Mesothelial cell of epicardium (in vitro differentiated cells): Measurements from ENCODE around the gene C17orf113. TPM values are rescaled to one million over a fixed set of nuclear protein-coding genes. Genes with fewer than 3 reads are reported as not detected.

ENCODE experiments used
- DNase-seq, 2 experiments: peaks; one replicate each; pipeline ENCODE4 v3.0.0; 2021; ENCODE audit warnings: low spot score in 2 of 2; ENCODE audit not compliant: unreplicated experiment in 2 of 2
- H3K27ac Mint-ChIP-seq: 2 replicates; pipeline ENCODE4 v1.8.0; 2021; ENCODE audit warnings: mixed read lengths
- H3K27me3 Mint-ChIP-seq: 2 replicates; pipeline ENCODE4 v1.8.0; 2021; ENCODE audit warnings: low read depth, mixed read lengths
- H3K36me3 Mint-ChIP-seq: 2 replicates; pipeline ENCODE4 v1.8.0; 2021; ENCODE audit warnings: mixed read lengths
- H3K4me1 Mint-ChIP-seq: 2 replicates; pipeline ENCODE4 v1.8.0; 2021; ENCODE audit warnings: mixed read lengths
- H3K4me3 Mint-ChIP-seq: 2 replicates; pipeline ENCODE4 v1.8.0; 2021; ENCODE audit warnings: mild to moderate bottlenecking, moderate library complexity, mixed read lengths
- H3K9me3 Mint-ChIP-seq: 2 replicates; pipeline ENCODE4 v1.8.0; 2021; ENCODE audit warnings: mixed read lengths
- CTCF ChIP-seq: fragments of 200-600 bp; sonication (generic); IDR thresholded peaks from one replicate; pipeline ENCODE4 v1.5.0; 2021; ENCODE audit warnings: antibody characterized with exemption; ENCODE audit not compliant: unreplicated experiment
- total RNA-seq: library from RNA; stranded (reverse); gene quantifications from 3 replicates; pipeline ENCODE4 v1.2.1, GENCODE V29; 2021

Gene C17orf113
- total RNA-seq, 1 donor from 2014 or later, result 5.1 TPM

- Mint-ChIP-seq H3K4me1 (peaks cover 10% of the 10 kb centered on the region), H3K27ac (no peak overlapping the region), H3K9me3 (no peaks in the 10 kb centered on the region), H3K36me3 (no peaks in the 10 kb centered on the region), H3K27me3 (no peaks in the 10 kb centered on the region), H3K4me3 (no peak overlapping the region)
- no peak for DNase-seq
- TF ChIP-seq CTCF, result no peak
Measured at GRCh38 chr17:42034059-42034458, 16.3 kb downstream of the C17orf113 start.

DNA sequence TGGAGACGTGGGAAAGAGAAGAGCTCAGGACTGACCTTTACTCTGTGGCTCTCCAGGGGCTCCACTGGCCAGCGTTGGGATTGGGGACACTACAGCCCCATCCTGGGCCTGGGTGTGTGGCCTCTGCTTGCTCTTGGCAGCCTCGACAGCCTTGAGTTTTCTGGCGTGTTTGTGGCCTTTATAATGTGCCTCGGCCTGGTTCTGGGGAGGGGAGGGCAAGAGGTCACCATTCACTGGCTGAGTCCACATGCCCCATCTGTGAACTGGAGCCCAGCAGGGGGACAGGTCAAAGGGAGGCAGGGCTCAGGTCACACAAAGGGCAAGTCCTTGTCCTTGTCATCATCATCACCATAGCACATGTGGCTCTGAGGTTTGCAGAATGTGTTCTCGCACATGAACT is 18.8 kb downstream of the C17orf113 start:
- no peaks in the 10 kb centered on the region for H3K27me3 Mint-ChIP-seq
- H3K36me3 Mint-ChIP-seq, result no peaks in the 10 kb centered on the region
- no peak overlapping the region for H3K4me3 Mint-ChIP-seq
- H3K4me1 Mint-ChIP-seq, result peaks cover 6% of the 10 kb centered on the region
- H3K27ac Mint-ChIP-seq, result no peak overlapping the region
- no peak for DNase-seq
- H3K9me3 Mint-ChIP-seq, result no peaks in the 10 kb centered on the region
- TF ChIP-seq CTCF, result no peak

DNA sequence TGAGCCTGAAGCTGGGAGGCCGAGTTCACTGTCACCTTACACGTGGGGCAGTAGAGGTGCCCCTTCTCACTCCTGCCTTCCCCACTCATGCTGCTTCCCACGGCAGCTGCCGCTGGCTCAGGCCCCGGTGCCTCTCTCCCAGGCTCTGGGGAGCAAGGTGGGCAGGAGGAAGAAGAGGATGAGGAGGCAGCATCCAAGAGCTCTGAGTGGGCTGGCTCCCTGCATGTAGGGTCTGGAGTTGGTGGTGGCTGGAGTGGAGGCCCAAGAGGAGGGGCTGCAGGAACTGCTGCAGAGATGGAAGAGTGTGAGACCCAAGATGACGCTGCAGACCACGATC is 21.6 kb downstream of the C17orf113 start:
- Mint-ChIP-seq H3K27me3 (no peaks in the 10 kb centered on the region), H3K4me1 (peaks cover 8% of the 10 kb centered on the region), H3K4me3 (no peak overlapping the region), H3K9me3 (no peaks in the 10 kb centered on the region), H3K36me3 (peaks cover 3% of the 10 kb centered on the region), H3K27ac (no peak overlapping the region)
- TF ChIP-seq CTCF, result no peak
- DNase-seq, result no peak

DNA sequence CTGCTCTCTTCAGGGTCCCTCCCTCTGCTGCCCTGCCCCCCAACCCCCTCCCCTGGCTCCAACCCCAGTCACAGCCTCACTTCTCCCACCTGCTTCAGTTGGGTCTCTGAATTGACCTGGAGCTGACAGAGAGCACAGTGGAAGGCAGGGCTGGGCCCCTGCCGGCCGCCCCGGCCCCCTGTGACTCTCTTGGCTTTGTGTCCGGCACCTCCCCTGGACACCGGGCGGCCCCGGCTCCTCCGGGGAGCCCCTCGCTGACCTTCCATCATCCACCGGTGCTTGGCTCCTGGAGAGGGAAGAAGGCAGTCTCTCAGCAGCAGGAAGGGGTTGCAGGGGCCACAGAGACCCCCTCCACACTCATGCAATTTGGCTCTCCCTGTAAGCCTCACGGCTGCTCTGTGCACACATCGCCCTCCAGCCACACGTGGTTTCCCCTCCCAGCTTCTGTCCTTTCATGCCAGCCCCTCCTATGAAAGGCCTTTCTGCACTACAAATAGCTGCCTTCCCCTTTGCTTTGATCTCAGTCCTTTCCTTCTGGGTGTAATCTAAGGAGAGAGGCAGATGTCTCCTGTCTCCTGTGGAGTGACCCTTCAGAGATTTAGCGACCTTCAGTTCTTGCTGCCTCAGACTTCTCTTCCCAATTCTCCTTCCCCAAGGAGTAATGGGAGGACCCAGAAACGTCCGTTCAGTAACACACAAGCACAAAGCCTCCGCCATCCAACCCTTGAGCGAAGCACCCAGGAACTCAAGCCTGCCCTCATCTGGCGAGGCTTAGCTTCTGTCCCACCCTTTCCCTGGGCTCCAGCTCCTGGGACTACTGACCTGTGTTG is 22.2 kb downstream of the C17orf113 start:
- TF ChIP-seq CTCF, result no peak
- Mint-ChIP-seq H3K36me3 (peaks cover 3% of the 10 kb centered on the region), H3K9me3 (no peaks in the 10 kb centered on the region), H3K4me3 (no peak overlapping the region), H3K27me3 (no peaks in the 10 kb centered on the region), H3K27ac (peak overlapping the region; percentile 17), H3K4me1 (peaks cover 8% of the 10 kb centered on the region)
- no peak for DNase-seq

DNA sequence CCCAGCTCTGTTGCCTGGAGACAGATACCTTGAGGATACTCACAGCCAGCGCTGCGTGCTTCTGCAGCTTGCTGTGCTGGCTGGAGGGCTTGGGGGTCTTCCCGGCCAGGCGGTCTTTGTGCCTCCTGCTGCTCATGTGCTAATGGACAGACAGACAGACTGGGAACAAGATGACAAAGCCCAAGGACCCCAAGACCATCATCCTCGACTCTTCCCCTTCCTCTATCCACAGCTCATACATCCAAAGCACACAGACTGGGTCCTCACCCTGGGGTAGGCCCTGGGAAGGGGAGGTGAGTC is 22.9 kb downstream of the C17orf113 start:
- H3K36me3 Mint-ChIP-seq, result peaks cover 3% of the 10 kb centered on the region
- no peak overlapping the region for H3K27ac Mint-ChIP-seq
- no peak for DNase-seq
- no peak for TF ChIP-seq CTCF
- peaks cover 8% of the 10 kb centered on the region for H3K4me1 Mint-ChIP-seq
- H3K27me3 Mint-ChIP-seq, result no peaks in the 10 kb centered on the region
- no peaks in the 10 kb centered on the region for H3K9me3 Mint-ChIP-seq
- H3K4me3 Mint-ChIP-seq, result no peak overlapping the region
